ENCODE data around the gene FRMPD4.

The FRMPD4 gene

GRCh38 chrX:12595720-12596119 lies 457.4 kb downstream of the FRMPD4 start:
- ChIA-PET CTCF (interaction anchor here (0.7 kb wide), 1 partner anchor 106 kb away, joined by 3 read pairs; no protein-coding TSS in a partner anchor), POLR2A (ENCODE audit: low non-redundant PET) (no interaction called here)
- no peak for DNase-seq (ENCODE audit: low spot score)
- TF ChIP-seq CTCF (conservative IDR thresholded peaks at IDR 0.05; ENCODE audit: low read depth) = no peak
- no peak overlapping the region for H3K27ac ChIP-seq

GRCh38 chrX:12610079-12610478 lies 471.8 kb downstream of the FRMPD4 start:
- no peak for TF ChIP-seq CTCF (conservative IDR thresholded peaks at IDR 0.05; ENCODE audit: low read depth)
- ChIA-PET CTCF (no interaction called here), POLR2A (ENCODE audit: low non-redundant PET) (no interaction called here)
- H3K27ac ChIP-seq = peak overlapping the region; percentile 90
- DNase-seq (ENCODE audit: low spot score) = peak; percentile 78

- no peak overlapping the region for H3K27ac ChIP-seq
- CTCF ChIA-PET = no interaction called here
- POLR2A ChIA-PET (ENCODE audit: low non-redundant PET) = no interaction called here
- DNase-seq (ENCODE audit: low spot score) = no peak
- no peak for TF ChIP-seq CTCF (conservative IDR thresholded peaks at IDR 0.05; ENCODE audit: low read depth)
Observed at GRCh38 chrX:12611471-12611870, 473.2 kb downstream of the FRMPD4 start.

GRCh38 chrX:12614266-12614665 lies 476.0 kb downstream of the FRMPD4 start:
- ChIA-PET CTCF (no interaction called here), POLR2A (ENCODE audit: low non-redundant PET) (no interaction called here)
- no peak for TF ChIP-seq CTCF (conservative IDR thresholded peaks at IDR 0.05; ENCODE audit: low read depth)
- DNase-seq (ENCODE audit: low spot score) = peak; percentile 1
- H3K27ac ChIP-seq = no peak overlapping the region

GRCh38 chrX:12615061-12615460 lies 476.8 kb downstream of the FRMPD4 start:
- POLR2A ChIA-PET (ENCODE audit: low non-redundant PET) = no interaction called here
- CTCF ChIA-PET = interaction anchor here (0.8 kb wide), 1 partner anchor 13 kb away, joined by 3 read pairs; no protein-coding TSS in a partner anchor
- no peak for DNase-seq (ENCODE audit: low spot score)
- TF ChIP-seq CTCF (conservative IDR thresholded peaks at IDR 0.05; ENCODE audit: low read depth) = no peak
- no peak overlapping the region for H3K27ac ChIP-seq

GRCh38 chrX:12617241-12617640 lies 479.0 kb downstream of the FRMPD4 start:
- CTCF ChIA-PET = interaction anchor here (0.6 kb wide), 1 partner anchor 17 kb away, joined by 4 read pairs; no protein-coding TSS in a partner anchor
- POLR2A ChIA-PET (ENCODE audit: low non-redundant PET) = no interaction called here
- TF ChIP-seq CTCF (conservative IDR thresholded peaks at IDR 0.05; ENCODE audit: low read depth) = no peak
- no peak for DNase-seq (ENCODE audit: low spot score)
- H3K27ac ChIP-seq = no peak overlapping the region

GRCh38 chrX:12647230-12647629 lies 509.0 kb downstream of the FRMPD4 start:
- POLR2A ChIA-PET (ENCODE audit: low non-redundant PET) = no interaction called here
- no peak overlapping the region for H3K27ac ChIP-seq
- CTCF ChIA-PET = no interaction called here
- DNase-seq (ENCODE audit: low spot score) = no peak
- no peak for TF ChIP-seq CTCF (conservative IDR thresholded peaks at IDR 0.05; ENCODE audit: low read depth)

Measured in RWPE1 (cell line).